A549 (cell line): ENCODE results near the gene SLC39A11. TPM values are rescaled to one million over a fixed set of nuclear protein-coding genes. Genes with fewer than 3 reads are reported as not detected.

Experiments used
- ATAC-seq, 2 experiments: fragments of 200-7000 bp in 1 of 2; fragments of >200 bp in 1 of 2; cut with Nextera tagmentation in 1 of 2; cut with Tn5 transposase in 1 of 2; 3 replicates each; pipeline versions ENCODE4 v1.8.0 to v1.9.1; 2018 to 2020; ENCODE audit warnings: mild to moderate bottlenecking in 1 of 2, moderate library complexity in 1 of 2
- CTCF ChIA-PET: fragments of 300-600 bp; sonication (Branson Sonifier 250); formaldehyde crosslinking; extraction: SDS; loops from one replicate; lab custom pipeline; 2021; ENCODE audit warnings: antibody characterized with exemption, inconsistent platforms; lab: Yijun Ruan, JAX
- POLR2A ChIA-PET: fragments of 350-600 bp; formaldehyde crosslinking; extraction: SDS; loops from one replicate; lab custom pipeline; 2021; ENCODE audit warnings: antibody characterized with exemption, inconsistent platforms; lab: Yijun Ruan, JAX
- DNase-seq, 2 experiments: peaks; one replicate each; pipeline versions ENCODE4 v3.0.0 to v3.0.0-alpha.2; 2011 to 2016; ENCODE audit warnings: low read depth in 1 of 2, low spot score in 1 of 2
- FAIRE-seq: peaks from 2 replicates; lab custom pipeline; 2011; peaks lifted over from hg19 to GRCh38; lab: Jason Lieb, UNC
- H3K27ac ChIP-seq, 2 experiments: fragments of >200 bp; sonication (Bioruptor Twin); formaldehyde crosslinking; 3 replicates each; pipeline ENCODE4 v1.5.1; 2016 to 2017
- H3K4me1 ChIP-seq: fragments of >200 bp; sonication (Bioruptor Twin); formaldehyde crosslinking; 3 replicates; pipeline ENCODE4 v1.6.1; 2016
- H3K4me2 ChIP-seq: fragments of >200 bp; sonication (Bioruptor Twin); formaldehyde crosslinking; 3 replicates; pipeline ENCODE4 v1.6.1; 2016
- H3K4me3 ChIP-seq: fragments of >200 bp; sonication (Bioruptor Twin); formaldehyde crosslinking; 3 replicates; pipeline ENCODE4 v1.5.1; 2016
- H3K9me3 ChIP-seq: fragments of >200 bp; sonication (Bioruptor Twin); formaldehyde crosslinking; 3 replicates; pipeline ENCODE4 v1.6.1; 2016
- EP300 ChIP-seq, 2 experiments: fragments of >200 bp; sonication (Bioruptor Twin); formaldehyde crosslinking; IDR thresholded peaks; 2 replicates in 1 of 2; 3 replicates in 1 of 2; pipeline ENCODE4 v1.6.1; 2016 to 2017
- FOSL2 ChIP-seq, 2 experiments: fragments of 450-650 bp in 1 of 2; fragments of >200 bp in 1 of 2; sonication (Bioruptor Twin) in 1 of 2; formaldehyde crosslinking; IDR thresholded peaks; 2 replicates each; pipeline versions ENCODE4 v1.5.0 to v1.6.1; 2016 to 2020; ENCODE audit warnings: mild to moderate bottlenecking in 1 of 2, moderate library complexity in 1 of 2
- GATA3 ChIP-seq: IDR thresholded peaks from 2 replicates; pipeline ENCODE4 v1.6.1; 2012; ENCODE audit warnings: borderline replicate concordance
- HEYL ChIP-seq: fragments of 250-450 bp; sonication (Bioruptor Pico); IDR thresholded peaks from 2 replicates; pipeline ENCODE4 v1.8.0; 2021; ENCODE audit warnings: mild to moderate bottlenecking, moderate library complexity
- HOXB13 ChIP-seq: fragments of 250-450 bp; sonication (Bioruptor Pico); IDR thresholded peaks from 2 replicates; pipeline ENCODE4 v1.5.0; 2020; ENCODE audit warnings: low read depth, mild to moderate bottlenecking, moderate library complexity
- JUNB ChIP-seq: fragments of >200 bp; sonication (Bioruptor Twin); formaldehyde crosslinking; IDR thresholded peaks from 2 replicates; pipeline ENCODE4 v1.6.1; 2016
- MAFK ChIP-seq: fragments of 450-650 bp; IDR thresholded peaks from 2 replicates; pipeline ENCODE4 v1.6.1; 2014; ENCODE audit not compliant: partially characterized antibody
- MYC ChIP-seq: IDR thresholded peaks from 2 replicates; pipeline ENCODE4 v1.6.1; 2012; ENCODE audit warnings: mild to moderate bottlenecking, inconsistent platforms, low read length, improper control_type of control experiment, borderline replicate concordance
- POLR2AphosphoS2 ChIP-seq: conservative IDR thresholded peaks from 2 replicates; pipeline ENCODE4 v1.6.1; 2012; ENCODE audit warnings: low read length, improper control_type of control experiment, inconsistent platforms
- SMC3 ChIP-seq: fragments of >200 bp; sonication (Bioruptor Twin); formaldehyde crosslinking; IDR thresholded peaks from 3 replicates; pipeline ENCODE4 v1.6.1; 2018; ENCODE audit warnings: inconsistent platforms
- SREBF2 ChIP-seq: fragments of 450-650 bp; IDR thresholded peaks from 2 replicates; pipeline ENCODE4 v1.6.1; 2014; ENCODE audit warnings: mild to moderate bottlenecking, moderate library complexity
- ZNF302 ChIP-seq: fragments of 250-450 bp; sonication (Bioruptor Pico); IDR thresholded peaks from 2 replicates; pipeline ENCODE4 v1.9.0; 2021; ENCODE audit warnings: inconsistent platforms, mild to moderate bottlenecking, moderate library complexity
- ZSCAN20 ChIP-seq: fragments of 250-450 bp; sonication (Bioruptor Pico); IDR thresholded peaks from 2 replicates; pipeline ENCODE4 v1.8.0; 2022; ENCODE audit warnings: mild to moderate bottlenecking, moderate library complexity
- WGBS: methylation state at CpG from one replicate; pipeline ENCODE4 v1.1.6; 2017; ENCODE audit errors: missing lambda C conversion rate; 5-methylcytosine and 5-hydroxymethylcytosine counted together
- polyA plus RNA-seq, 4 experiments: library from polyadenylated mRNA; depleted of rRNA in 3 of 4; stranded (reverse); fragments of >200 nt; fragmentation: RNase III in 1 of 4; extraction: RNeasy Plus Mini Kit Qiagen cat#74134 plus additional on column Dnase treatment in 1 of 4; gene quantifications; 2 replicates in 3 of 4; 3 replicates in 1 of 4; pipeline ENCODE4 v1.2.3, GENCODE V29; 2011 to 2017
- TF ChIP-seq, protein P1 (sequence below): IDR thresholded peaks from 2 replicates; pipeline ENCODE4 v1.6.1; 2012
- TF ChIP-seq, protein P2 (sequence below): fragments of 450-650 bp; IDR thresholded peaks from 2 replicates; pipeline ENCODE4 v1.6.1; 2014; ENCODE audit warnings: antibody characterized with exemption
- TF ChIP-seq, protein P3 (sequence below): fragments of 250-450 bp; sonication (Bioruptor Pico); IDR thresholded peaks from 2 replicates; pipeline ENCODE4 v1.5.0; 2021; ENCODE audit warnings: mild to moderate bottlenecking, moderate library complexity, borderline replicate concordance
- TF ChIP-seq, protein P4 (sequence below): fragments of 200-600 bp; sonication (generic); IDR thresholded peaks from 2 replicates; pipeline ENCODE4 v1.6.1; 2016; ENCODE audit warnings: antibody characterized with exemption, mild to moderate bottlenecking, moderate library complexity
- TF ChIP-seq, protein P5 (sequence below): fragments of 250-450 bp; sonication (Bioruptor Pico); IDR thresholded peaks from 2 replicates; pipeline ENCODE4 v1.5.0; 2020; ENCODE audit warnings: low read depth, mild to moderate bottlenecking, moderate library complexity
- TF ChIP-seq, protein P6 (sequence below): fragments of >200 bp; sonication (Bioruptor Twin); formaldehyde crosslinking; IDR thresholded peaks from 3 replicates; pipeline ENCODE4 v1.5.1; 2016
- TF ChIP-seq, protein P7 (sequence below): fragments of >200 bp; sonication (Bioruptor Twin); formaldehyde crosslinking; IDR thresholded peaks from 2 replicates; pipeline ENCODE4 v1.6.1; 2016

Gene SLC39A11
- polyA plus RNA-seq, 2 of the 4 experiments (the other 2 are of a cell fraction), result 18.4 to 25.2 TPM

DNA sequence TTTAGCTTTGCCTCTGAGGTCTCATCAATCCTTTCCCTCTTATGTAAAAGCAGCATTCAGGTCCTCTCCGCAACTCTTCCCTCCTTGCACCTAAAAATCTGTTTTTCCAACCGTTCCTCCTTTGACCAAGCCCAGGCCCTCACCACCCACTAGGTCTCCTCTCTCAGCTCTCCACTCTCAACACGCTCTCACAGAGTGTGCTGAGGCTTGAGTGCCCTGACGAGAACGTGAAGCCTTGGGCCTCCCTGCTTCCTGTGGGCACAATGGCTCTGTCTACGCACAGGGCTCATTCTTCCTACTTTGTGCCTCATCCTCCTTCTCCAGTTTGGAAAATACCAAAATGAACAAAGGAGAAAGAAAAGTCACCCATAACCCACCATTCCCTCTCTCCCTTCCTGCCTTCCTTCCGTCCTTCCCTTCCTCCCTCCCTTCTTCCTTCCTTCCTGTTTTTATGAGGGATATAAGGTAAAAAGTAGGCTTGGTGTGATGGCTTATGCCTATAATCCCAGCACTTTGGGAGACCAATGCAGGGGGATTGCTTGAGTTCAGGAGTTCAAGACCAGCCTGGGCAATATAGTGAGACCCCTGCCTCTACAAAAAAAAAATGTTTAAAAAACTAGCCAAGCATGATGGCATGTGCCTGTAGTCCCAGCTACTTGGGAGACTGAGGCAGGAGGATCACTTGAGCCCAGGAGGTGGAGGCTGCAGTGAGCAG is 31.3 kb upstream of the SLC39A11 start:
- H3K9me3 ChIP-seq, result no peaks in the 10 kb centered on the region
- no peak overlapping the region for H3K4me3 ChIP-seq
- no peak overlapping the region for H3K27ac ChIP-seq
- no peak for ATAC-seq
- peaks cover 6% of the 10 kb centered on the region; the same call in 2 of the 3 replicates for H3K4me1 ChIP-seq
- WGBS, result 83% methylated on average over 7 of the region's 7 CpGs
- FAIRE-seq, result no peak
- ChIA-PET CTCF (interaction anchor here (0.6 to 1.4 kb wide), 3 partner anchors 9 to 136 kb away, joined by 3 read pairs; no protein-coding TSS in a partner anchor), POLR2A (no interaction called here)
- no peak for TF ChIP-seq MYC
- TF ChIP-seq, protein P1, sequence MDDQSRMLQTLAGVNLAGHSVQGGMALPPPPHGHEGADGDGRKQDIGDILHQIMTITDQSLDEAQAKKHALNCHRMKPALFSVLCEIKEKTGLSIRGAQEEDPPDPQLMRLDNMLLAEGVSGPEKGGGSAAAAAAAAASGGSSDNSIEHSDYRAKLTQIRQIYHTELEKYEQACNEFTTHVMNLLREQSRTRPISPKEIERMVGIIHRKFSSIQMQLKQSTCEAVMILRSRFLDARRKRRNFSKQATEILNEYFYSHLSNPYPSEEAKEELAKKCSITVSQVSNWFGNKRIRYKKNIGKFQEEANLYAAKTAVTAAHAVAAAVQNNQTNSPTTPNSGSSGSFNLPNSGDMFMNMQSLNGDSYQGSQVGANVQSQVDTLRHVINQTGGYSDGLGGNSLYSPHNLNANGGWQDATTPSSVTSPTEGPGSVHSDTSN, result no peak
- TF ChIP-seq HOXB13, result no peak
- no peak for TF ChIP-seq SREBF2
- H3K4me2 ChIP-seq, result no peak overlapping the region
- DNase-seq, result no peak

DNA sequence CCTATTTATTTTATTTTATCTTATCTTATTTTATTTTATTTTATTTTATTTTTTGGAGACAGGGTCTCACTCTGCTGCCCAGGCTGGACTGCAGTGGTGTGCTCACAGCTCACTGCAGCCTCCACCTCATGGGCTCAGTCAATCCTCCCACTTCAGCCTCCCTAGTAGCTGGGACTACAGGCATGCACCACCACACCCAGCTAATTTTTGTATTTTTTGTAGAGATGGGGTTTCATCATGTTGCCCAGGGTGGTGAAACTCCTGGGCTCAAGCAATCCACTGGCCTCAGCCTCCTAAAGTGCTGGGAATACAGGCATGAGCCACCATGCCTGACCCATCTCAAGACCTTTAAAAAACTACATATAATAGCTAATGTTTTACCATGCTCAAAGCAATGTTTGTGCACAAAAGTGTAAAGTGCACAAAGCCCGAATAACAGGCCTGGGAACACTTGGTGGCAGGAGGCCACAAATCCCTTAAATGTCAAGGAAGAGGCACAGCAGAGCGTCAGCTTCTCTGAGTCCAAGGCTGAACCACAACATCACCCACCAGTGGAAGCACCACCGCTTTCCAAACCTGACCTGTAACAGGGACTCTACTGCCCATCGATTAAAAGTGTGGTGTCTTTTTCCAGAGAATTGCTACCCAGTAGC is 30.6 kb upstream of the SLC39A11 start:
- WGBS, result 51% methylated on average over 4 of the region's 4 CpGs
- TF ChIP-seq, protein P2, sequence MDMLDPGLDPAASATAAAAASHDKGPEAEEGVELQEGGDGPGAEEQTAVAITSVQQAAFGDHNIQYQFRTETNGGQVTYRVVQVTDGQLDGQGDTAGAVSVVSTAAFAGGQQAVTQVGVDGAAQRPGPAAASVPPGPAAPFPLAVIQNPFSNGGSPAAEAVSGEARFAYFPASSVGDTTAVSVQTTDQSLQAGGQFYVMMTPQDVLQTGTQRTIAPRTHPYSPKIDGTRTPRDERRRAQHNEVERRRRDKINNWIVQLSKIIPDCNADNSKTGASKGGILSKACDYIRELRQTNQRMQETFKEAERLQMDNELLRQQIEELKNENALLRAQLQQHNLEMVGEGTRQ, result no peak
- TF ChIP-seq, protein P3, sequence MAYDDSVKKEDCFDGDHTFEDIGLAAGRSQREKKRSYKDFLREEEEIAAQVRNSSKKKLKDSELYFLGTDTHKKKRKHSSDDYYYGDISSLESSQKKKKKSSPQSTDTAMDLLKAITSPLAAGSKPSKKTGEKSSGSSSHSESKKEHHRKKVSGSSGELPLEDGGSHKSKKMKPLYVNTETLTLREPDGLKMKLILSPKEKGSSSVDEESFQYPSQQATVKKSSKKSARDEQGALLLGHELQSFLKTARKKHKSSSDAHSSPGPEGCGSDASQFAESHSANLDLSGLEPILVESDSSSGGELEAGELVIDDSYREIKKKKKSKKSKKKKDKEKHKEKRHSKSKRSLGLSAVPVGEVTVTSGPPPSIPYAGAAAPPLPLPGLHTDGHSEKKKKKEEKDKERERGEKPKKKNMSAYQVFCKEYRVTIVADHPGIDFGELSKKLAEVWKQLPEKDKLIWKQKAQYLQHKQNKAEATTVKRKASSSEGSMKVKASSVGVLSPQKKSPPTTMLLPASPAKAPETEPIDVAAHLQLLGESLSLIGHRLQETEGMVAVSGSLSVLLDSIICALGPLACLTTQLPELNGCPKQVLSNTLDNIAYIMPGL (CRISPR knock-in tag), result no peak
- TF ChIP-seq, protein P4, sequence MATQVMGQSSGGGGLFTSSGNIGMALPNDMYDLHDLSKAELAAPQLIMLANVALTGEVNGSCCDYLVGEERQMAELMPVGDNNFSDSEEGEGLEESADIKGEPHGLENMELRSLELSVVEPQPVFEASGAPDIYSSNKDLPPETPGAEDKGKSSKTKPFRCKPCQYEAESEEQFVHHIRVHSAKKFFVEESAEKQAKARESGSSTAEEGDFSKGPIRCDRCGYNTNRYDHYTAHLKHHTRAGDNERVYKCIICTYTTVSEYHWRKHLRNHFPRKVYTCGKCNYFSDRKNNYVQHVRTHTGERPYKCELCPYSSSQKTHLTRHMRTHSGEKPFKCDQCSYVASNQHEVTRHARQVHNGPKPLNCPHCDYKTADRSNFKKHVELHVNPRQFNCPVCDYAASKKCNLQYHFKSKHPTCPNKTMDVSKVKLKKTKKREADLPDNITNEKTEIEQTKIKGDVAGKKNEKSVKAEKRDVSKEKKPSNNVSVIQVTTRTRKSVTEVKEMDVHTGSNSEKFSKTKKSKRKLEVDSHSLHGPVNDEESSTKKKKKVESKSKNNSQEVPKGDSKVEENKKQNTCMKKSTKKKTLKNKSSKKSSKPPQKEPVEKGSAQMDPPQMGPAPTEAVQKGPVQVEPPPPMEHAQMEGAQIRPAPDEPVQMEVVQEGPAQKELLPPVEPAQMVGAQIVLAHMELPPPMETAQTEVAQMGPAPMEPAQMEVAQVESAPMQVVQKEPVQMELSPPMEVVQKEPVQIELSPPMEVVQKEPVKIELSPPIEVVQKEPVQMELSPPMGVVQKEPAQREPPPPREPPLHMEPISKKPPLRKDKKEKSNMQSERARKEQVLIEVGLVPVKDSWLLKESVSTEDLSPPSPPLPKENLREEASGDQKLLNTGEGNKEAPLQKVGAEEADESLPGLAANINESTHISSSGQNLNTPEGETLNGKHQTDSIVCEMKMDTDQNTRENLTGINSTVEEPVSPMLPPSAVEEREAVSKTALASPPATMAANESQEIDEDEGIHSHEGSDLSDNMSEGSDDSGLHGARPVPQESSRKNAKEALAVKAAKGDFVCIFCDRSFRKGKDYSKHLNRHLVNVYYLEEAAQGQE, result no peak
- no peak for TF ChIP-seq GATA3
- peaks cover 6% of the 10 kb centered on the region; the same call in 2 of the 3 replicates for H3K4me1 ChIP-seq
- ATAC-seq (no peak), DNase-seq (no peak), FAIRE-seq (no peak)
- H3K27ac ChIP-seq, result no peak overlapping the region
- H3K9me3 ChIP-seq, result no peaks in the 10 kb centered on the region
- no peak overlapping the region for H3K4me2 ChIP-seq
- H3K4me3 ChIP-seq, result no peak overlapping the region
- ChIA-PET CTCF (interaction anchor here (0.9 to 1.4 kb wide), 4 partner anchors 10 to 398 kb away, joined by 3 to 4 read pairs (median 3); no protein-coding TSS in a partner anchor), POLR2A (no interaction called here)

DNA sequence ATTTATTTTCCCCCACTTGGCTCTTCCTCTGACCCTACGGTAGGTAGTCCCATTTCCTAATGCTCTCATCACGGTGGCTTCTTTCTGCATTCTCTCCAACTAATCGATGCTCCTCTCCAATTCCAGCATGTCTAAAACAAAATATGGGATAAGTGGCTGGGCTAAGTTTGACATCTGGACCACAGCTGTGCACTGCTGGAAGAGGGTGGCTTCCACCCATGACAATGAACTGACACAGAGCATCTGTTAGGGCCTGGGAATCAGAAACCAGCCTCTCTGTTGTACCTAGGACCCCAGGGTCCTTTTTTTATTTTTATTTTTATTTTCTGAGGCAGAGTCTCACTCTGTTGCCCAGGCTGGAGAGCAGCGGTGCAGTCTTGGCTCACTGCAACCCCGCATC is 29.0 kb upstream of the SLC39A11 start:
- Histone ChIP-seq H3K9me3 (no peaks in the 10 kb centered on the region), H3K4me2 (no peak overlapping the region), H3K4me1 (no peaks in the 10 kb centered on the region), H3K4me3 (no peak overlapping the region), H3K27ac (no peak overlapping the region)
- POLR2A ChIA-PET, result no interaction called here
- ATAC-seq (no peak), DNase-seq (no peak), FAIRE-seq (no peak)
- WGBS, result 80% methylated on average over 5 of the region's 5 CpGs
- CTCF ChIA-PET, result interaction anchor here (0.8 to 1.5 kb wide), 7 partner anchors 9 to 565 kb away, joined by 3 to 5 read pairs (median 3); no protein-coding TSS in a partner anchor
- TF ChIP-seq GATA3 (no peak), SMC3 (no peak), ZSCAN20 (CRISPR knock-in tag) (no peak), MAFK (no peak), ZNF302 (CRISPR knock-in tag) (no peak), EP300 (IDR thresholded peaks at IDR 0.05) (no peak), JUNB (no peak), POLR2AphosphoS2 (no peak), FOSL2 (IDR thresholded peaks at IDR 0.05) (no peak), FOSL2 (CRISPR knock-in tag; IDR thresholded peaks at IDR 0.05) (no peak), HEYL (CRISPR knock-in tag) (no peak)
- TF ChIP-seq, protein P5, sequence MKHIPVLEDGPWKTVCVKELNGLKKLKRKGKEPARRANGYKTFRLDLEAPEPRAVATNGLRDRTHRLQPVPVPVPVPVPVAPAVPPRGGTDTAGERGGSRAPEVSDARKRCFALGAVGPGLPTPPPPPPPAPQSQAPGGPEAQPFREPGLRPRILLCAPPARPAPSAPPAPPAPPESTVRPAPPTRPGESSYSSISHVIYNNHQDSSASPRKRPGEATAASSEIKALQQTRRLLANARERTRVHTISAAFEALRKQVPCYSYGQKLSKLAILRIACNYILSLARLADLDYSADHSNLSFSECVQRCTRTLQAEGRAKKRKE (CRISPR knock-in tag), result no peak
- TF ChIP-seq, protein P6, sequence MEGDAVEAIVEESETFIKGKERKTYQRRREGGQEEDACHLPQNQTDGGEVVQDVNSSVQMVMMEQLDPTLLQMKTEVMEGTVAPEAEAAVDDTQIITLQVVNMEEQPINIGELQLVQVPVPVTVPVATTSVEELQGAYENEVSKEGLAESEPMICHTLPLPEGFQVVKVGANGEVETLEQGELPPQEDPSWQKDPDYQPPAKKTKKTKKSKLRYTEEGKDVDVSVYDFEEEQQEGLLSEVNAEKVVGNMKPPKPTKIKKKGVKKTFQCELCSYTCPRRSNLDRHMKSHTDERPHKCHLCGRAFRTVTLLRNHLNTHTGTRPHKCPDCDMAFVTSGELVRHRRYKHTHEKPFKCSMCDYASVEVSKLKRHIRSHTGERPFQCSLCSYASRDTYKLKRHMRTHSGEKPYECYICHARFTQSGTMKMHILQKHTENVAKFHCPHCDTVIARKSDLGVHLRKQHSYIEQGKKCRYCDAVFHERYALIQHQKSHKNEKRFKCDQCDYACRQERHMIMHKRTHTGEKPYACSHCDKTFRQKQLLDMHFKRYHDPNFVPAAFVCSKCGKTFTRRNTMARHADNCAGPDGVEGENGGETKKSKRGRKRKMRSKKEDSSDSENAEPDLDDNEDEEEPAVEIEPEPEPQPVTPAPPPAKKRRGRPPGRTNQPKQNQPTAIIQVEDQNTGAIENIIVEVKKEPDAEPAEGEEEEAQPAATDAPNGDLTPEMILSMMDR, result no peak
- TF ChIP-seq, protein P7, sequence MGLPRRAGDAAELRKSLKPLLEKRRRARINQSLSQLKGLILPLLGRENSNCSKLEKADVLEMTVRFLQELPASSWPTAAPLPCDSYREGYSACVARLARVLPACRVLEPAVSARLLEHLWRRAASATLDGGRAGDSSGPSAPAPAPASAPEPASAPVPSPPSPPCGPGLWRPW, result no peak
